Left renal pelvis (tissue), 4 donors: Measurements from ENCODE around the gene L1TD1. TPM values are rescaled to one million over a fixed set of nuclear protein-coding genes. Genes with fewer than 3 reads are reported as not detected.
"Not testable (repeated sequence)": the region's sequence is repeated elsewhere in the genome, so short reads cannot be mapped to it uniquely, and the experiment has no call there.

ENCODE experiments used
- DNase-seq, 4 donors: peaks; one replicate each; pipeline ENCODE4 v3.0.0-alpha.2; 2013; ENCODE audit warnings: low read depth in 4 of 4, low spot score in 3 of 4
- polyA plus RNA-seq, 4 donors: library from polyadenylated mRNA; unstranded; fragments of 120-200 nt; gene quantifications; one replicate each; pipeline ENCODE4 v1.2.1, GENCODE V29; 2013; ENCODE audit not compliant: insufficient read length in 4 of 4

Gene L1TD1
- polyA plus RNA-seq, 4 donors = 3.3 to 6.5 (median 3.8) TPM

DNA sequence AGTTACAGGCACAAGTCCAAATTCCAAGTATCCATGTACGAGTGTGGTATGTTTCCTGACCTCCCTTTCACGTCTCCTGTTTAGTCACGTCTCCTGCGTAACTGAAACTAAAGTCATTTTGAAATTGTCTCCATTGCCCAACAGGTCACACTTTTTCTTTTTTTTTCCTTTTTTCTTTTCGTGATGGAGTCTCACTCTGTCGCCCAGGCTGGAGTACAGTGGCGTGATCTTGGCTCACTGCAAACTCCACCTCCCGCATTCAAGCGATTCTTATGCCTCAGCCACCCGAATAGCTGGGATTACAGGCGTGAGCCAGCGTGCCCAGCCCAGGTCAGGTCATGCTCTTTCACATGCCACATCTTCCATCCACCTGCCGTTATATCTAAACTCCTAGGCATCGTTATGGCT is 38.2 kb downstream of the L1TD1 start:
- DNase-seq = no peak

DNA sequence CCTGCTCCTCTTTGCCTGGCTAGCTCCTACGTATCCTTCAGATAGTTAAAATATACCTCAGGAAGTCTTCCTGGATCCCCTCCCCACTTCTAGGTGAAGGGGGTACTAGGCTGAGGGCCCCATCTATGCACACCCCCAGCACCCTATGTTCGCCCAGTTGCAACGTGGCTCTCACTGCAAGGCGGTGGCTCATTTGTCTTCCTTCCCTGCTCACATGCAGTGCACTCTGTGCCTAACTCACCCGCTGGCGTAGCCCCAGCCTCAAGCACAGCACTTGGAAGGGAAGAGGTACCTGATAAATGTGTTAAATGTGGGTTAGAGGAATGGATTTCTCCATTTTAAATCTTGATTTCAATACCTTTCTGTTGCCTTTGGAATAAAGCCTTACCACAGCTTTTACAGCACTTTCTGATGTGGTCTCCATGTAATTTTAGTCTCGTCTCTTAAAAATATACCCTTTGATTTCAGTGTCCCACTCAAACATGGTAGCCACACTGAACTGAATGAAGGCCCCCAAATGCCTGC is 39.3 kb downstream of the L1TD1 start:
- no peak for DNase-seq

GRCh38 chr1:62234688-62235087 is 40.0 kb downstream of the L1TD1 start:
- no peak for DNase-seq

DNA sequence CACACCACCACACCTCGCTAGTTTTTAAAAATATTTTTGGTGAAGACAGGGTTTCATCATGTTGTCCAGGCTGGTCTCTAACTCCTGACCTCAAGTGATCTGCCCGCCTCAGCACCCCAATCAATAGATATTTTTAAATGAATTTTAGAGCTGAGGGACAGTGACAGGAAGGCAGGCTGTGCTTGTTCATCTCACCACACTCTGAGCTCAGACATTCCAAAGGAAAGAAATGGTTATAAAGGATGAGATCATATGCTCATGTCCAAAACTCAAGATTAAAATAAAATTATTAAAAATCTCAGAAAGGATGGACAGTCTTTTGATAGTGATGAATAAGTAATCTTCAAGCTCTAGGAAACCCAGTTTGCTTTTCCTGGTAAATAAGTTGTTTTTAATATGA is 40.9 kb downstream of the L1TD1 start:
- no peak for DNase-seq

- DNase-seq = no peak
Measured at GRCh38 chr1:62237361-62237760, 42.7 kb downstream of the L1TD1 start.

- DNase-seq = no peak
Measured at GRCh38 chr1:62237950-62238374, 43.3 kb downstream of the L1TD1 start.

GRCh38 chr1:62238507-62238906 is 43.9 kb downstream of the L1TD1 start:
- DNase-seq = no peak

- not testable (repeated sequence) for DNase-seq
Measured at GRCh38 chr1:62239652-62240403, 45.2 kb downstream of the L1TD1 start.

- no peak for DNase-seq
Measured at GRCh38 chr1:62240651-62241370, 46.2 kb downstream of the L1TD1 start.

GRCh38 chr1:62241371-62242131 is 46.9 kb downstream of the L1TD1 start:
- DNase-seq = no peak

DNA sequence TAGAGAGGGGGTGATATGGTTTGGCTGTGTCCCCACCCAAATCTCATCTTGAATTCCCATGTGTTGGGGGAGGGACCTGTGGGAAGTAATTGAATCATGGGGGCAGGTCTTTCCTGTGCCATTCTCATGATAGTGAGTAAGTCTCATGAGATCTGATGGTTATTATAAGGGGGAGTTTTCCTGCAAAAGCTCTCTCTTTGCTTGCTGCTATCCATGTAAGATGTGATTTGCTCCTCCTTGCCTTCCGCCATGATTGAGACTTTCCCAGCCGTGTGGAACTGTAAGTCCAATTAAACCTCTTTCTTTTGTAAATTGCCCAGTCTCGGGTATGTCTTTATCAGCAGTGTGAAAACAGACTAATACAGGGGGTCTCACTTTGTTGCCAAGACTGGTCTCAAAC is 49.7 kb downstream of the L1TD1 start:
- DNase-seq = not testable (repeated sequence)

GRCh38 chr1:62245201-62245600 is 50.6 kb downstream of the L1TD1 start:
- no peak for DNase-seq

DNA sequence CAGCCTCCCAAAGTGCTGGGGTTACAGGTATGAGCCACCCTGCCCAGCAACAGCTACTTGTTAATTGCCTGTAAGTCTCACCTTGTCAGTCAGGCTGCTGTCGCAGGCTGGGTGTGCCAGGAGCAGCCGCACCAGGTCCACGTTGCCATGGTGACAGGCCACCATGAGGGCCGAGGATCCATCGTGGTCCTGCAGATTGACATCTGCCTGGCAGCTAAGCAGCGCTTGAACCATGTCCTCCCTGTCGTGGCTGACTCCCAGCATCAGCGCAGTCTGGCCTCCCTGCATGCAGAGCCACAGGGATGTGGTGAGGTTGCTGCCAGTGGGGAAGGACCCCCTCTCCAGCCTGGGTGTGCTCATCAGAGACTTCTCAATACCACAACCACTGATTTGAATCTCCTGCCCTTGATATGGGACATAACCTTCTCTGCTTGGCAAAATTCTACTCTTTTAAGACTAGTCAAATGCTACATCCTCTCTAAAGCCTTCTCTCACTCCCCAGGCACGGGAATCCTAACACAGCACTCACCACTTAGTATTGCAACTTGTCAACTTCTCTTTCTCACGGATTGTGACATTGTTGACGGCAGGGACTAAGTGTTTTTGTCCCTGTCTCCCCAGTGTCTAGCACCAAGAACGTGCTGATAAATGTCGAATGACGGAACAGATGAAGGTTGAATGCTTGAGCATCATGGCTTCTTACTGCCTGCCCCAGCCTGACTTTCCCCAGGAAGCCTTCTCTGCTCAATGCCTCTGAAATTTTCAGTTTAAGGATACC is 52.9 kb downstream of the L1TD1 start:
- no peak for DNase-seq

DNA sequence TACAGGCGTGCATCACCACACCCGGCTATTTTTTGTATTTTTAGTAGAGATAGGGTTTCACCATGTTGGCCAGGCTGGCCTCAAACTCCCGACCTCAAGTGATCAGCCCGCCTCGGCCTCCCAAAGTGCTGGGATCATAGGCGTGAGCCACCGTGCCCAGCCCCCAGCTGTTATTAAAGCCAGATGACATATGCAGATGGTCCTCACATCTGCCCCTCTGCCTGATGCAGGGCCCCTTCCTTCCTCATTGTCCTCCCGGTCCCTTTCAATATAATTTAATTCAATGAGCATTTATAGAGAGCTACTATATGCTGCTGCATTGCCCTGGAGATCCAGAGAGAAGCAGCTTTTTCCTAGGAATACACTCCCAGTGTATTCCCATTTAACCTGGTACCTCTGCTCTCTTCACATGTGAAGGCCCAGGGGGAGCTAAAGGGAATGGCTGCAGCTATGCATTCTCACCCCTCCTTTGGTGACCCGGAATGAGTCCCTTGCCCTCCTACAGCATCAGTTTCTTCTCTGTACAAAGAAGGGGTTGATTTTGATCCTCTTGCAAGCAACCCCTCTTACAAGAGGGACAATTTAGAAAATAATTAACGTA is 55.6 kb downstream of the L1TD1 start:
- no peak for DNase-seq

DNA sequence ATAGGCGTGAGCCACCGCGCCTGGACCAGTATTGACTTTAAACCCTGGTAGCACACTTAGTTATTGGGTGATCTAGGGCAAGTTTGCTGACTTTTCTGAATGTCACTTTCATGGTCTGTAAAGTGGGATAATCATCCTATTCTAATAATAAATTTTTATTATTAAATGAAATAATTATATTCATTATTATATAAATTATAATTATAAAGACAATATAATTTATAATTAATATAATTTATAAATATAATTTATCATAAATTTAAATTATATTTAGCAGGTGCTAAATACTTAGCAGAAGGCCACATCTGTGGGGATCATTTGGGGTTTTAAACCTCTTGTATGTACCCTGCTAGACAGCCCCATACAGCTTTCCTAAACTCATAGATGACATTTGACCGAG is 64.9 kb downstream of the L1TD1 start:
- no peak for DNase-seq

DNA sequence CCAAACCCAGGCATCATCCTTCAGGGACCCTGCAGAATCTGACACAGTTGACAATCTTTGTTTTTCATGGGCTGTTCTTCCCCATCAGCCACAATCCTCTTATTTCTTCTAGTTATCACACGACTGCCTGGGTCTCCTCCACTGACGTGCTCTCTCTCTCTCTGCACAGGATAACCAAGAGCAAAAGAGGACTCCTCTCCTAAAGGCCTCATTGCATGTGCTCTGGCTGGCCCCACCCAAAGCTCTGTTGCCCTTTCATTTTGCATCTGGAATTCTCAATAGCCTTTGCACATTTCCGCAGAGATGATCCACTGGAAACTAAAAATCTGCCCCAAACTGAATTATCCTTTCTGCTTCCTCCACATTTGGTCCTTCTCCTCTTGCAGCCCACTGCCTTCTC is 66.0 kb downstream of the L1TD1 start:
- no peak for DNase-seq
